Colon (tissue), 2 donors: ENCODE measurements around the gene SIGLEC8.
"Not testable (repeated sequence)": the region's sequence is repeated elsewhere in the genome, so short reads cannot be mapped to it uniquely, and the experiment has no call there.

Experiments used
- FAIRE-seq: peaks from 2 replicates; lab custom pipeline; 2012; peaks lifted over from hg19 to GRCh38; lab: Jason Lieb, UNC
- donor health status: control.
- donor health status: control.

Gene SIGLEC8

DNA sequence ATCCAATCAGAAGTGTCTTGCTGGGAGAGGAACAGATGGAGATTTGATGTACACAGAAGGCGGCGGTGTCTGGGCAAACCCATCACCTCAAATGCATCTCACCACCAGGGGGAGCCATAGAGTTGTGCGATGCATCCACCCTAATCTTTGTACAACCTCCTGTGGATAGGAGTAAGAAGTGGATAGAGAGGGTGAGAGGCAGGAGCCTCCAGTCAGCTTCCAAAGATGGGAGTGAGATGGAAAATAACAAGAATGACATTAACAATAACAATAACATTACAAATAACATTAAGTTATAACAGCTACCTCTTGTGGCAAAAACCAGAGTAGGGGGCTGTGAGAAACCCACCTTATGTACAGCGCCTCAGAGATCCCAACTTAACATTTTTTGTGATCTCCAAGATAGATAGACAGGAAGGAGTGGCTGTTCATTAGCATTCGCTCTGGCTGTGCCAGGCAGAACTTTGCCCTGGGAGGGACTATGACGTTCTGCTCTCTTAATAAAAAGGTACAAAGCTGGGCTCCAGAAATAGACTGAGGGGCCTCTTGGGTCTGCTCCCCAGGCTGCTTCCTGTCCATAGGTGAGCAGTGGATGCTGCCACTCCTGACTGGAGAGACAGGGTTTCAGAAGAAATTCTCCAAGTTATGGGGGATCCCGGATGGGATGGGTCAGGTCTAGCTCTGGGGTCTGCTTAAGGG, 14.9 kb upstream of the SIGLEC8 start:
- FAIRE-seq = no peak

DNA sequence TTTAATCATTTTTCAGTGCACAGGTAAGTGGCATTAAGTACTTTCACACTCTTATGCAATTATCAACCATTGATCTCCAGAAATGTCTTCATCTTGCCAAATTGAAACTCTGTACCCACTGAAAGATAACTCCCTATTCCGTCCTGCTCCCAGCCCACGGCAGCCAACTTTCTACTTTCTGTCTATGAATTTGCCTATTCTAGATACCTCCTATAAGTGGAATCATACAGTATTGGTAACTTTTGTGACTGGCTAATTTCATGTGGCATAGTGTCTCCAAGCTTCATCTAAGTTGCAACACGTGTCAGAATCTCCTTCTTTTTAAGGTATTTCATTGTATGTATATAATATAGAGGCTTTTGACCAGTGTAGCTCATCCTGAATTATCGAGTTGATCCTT, 14.4 kb upstream of the SIGLEC8 start:
- no peak for FAIRE-seq

DNA sequence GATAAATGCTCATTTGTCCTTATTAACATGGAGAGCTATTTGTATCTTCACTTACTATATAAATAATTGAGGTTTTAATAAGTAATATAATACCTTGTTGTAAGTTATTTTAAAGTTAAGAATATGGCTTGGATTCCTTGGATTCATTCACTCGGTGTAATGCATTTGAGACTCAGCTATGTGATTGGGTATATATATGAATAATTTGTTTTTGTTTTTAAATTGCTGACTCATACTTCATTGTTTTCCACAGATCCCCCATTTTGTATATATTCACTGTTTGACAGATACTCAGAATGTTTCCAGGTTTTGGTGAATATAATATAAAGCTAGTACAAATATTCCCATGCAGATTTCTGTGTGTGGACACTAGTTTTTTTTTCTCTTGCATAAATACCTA, 13.3 kb upstream of the SIGLEC8 start:
- no peak for FAIRE-seq

DNA sequence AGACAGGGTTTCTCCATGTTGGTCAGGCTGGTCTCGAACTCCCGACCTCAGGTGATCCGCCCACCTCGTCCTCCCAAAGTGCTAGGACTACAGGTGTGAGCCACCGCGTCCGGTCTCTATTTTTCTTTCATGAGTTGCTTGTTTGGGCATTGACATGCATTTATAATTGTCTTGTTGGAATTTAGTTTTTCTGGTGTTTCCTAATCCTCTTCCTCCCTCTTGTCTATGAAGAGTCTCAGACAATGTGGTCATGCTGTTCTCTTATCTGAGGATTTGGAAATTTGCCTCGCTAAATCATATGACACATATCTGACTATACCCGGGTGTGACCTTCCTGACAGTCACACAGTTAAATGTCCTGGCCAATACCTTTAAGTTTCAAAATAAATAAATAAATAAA, 12.7 kb upstream of the SIGLEC8 start:
- no peak for FAIRE-seq

DNA sequence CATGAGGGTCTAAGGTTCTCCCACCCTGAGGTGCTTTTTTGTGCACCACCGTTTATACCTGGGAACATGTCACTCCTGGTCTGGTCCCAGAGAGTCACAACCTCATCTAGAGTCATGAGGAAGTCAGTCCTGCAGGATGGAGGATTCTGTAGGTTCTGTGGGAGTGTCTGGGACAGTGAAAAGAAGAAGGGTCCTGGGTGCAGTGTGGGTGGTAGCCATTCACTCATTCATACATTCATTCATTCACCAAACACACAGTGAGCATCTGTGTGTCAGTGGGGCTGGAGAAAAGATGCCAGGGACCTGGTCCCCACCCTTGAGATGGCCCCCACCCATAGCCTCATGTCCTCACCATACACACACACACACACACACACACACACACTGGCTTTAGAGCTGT, 11.4 kb upstream of the SIGLEC8 start:
- FAIRE-seq = no peak

DNA sequence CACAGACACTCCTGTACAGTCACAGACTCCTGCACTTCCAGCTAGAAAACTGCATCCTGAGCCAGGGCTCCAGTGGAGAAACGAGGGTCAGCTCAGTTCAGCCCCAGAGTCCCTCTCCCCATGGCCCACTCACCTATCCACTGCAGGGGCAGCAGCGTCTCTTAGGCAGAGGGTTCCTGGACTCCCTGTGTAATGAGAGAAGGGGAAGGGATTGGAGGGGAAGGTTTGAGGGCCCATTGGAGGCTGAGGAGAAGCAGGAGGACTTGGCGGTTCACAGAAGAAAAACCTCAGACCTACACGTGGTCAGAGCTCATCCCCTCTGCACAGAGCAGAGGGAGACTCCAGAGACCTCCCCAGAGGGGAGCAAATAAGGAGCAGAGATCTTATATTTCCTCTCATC, 10.9 kb upstream of the SIGLEC8 start:
- no peak for FAIRE-seq

DNA sequence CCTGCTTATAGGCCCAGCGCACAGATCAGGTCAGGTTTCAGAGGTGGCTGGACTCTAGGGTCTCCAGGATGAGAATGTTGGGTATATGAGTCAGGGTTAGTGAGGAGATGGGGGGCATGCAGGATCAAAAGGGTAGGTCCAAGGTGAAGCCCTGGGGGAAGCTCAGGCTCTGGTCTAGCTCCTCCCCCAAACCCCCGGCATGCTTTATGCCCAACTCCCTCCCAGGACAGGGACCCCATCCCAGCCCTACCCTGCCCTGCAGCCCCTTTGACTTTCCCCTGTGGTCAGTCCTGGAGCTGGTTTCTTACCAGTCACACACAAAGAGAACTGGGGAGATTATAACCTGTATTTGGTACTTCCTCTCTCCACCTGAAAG, 10.3 kb upstream of the SIGLEC8 start:
- no peak for FAIRE-seq

DNA sequence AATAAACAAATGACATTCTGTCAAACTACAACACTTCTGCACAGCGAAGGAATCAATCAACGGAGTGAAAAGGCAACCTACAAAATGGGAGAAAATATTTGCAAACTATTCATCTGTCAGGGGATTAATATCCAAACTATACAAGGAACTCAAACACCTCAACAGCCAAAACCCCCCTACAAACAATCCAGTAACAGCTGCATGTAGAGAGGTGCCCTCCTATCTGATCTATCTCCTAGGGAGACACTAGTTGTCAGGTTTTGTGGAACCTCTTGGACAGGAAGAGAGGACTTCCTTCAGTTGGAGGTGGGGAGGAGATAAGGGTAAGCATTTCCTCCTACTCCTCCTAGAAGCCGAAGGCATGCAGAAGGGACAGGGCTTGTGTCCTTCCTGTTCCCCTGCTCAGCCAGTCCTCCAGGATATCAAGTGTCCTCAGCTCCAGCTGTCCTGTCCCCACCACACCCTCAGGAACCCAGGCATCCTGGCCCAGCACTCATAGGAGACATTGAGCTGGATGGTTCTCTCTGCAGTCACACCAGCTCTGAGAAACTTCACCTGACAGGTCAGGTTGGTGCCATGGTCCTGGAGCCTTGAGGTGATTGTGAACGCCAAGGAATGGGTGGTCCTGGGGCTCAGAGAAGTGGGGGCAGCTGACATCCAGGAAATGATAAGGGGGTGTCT, 9.8 kb upstream of the SIGLEC8 start:
- FAIRE-seq = no peak

DNA sequence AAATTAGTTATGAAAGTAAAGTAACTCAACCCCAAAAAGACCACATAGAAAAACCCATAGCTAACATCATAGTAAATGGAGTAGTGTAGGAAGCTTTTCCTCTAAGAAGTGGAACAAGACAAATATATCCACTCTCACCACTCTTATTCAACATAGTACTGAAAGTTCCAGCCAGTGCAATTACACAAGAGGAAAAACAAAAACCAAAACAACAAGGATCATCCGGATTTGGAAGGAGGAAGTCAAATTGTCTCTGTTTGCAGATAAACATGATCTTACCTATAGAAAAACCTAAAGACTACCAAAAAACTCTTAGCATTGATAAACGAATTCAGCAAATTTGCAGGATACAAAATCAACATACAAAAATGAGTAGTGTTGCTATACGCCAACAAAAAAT, 8.5 kb upstream of the SIGLEC8 start:
- FAIRE-seq = no peak

DNA sequence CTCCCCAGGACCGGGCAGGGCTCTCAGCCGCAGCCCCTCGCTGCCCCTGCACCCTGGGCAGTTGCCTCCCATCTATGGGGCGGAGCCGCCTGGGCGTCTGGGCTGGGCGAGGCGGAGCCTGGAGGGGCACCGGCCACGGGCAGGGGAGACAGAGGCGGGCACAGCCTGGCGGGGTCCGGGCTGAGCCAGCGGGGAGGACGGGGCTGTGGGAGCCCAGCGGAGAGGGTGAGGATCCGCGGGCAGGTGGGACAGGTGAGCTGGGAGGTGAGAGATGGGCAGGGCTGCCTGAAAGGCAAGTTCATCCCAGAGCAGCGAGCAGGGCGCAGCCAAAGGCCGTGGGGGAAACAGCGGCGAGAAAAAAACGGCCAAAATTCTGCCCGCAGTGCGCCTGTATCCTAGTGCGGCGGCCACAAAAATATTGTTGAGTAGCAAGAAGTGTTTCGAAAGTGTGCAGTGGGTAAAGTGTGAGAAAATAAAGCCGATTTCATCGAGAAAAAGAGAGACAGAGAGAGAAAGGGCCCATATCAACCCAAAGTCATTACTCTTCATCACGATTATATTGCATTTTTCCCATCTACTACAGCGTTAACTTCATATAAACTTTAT, 5.8 kb upstream of the SIGLEC8 start:
- not testable (repeated sequence) for FAIRE-seq

DNA sequence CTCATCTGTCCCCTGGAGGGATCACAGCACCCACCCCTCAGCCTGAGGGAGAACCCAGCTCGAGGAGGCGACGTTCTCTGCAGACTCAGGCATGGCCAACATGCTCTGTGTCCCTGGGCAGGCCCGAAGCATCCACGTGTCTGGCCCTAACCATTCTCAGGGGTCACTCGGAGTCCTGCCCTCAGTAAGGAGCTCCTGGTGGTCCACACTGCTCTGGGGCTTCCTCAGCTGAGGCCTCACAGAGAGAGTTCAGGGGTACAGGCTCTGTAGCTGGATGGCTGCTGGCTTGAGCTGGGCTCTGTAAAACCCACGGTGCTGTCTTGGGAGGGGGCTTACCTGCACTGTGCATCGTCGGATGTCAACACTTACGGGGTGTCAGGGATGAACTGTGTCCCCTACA, 4.4 kb upstream of the SIGLEC8 start:
- FAIRE-seq = no peak

DNA sequence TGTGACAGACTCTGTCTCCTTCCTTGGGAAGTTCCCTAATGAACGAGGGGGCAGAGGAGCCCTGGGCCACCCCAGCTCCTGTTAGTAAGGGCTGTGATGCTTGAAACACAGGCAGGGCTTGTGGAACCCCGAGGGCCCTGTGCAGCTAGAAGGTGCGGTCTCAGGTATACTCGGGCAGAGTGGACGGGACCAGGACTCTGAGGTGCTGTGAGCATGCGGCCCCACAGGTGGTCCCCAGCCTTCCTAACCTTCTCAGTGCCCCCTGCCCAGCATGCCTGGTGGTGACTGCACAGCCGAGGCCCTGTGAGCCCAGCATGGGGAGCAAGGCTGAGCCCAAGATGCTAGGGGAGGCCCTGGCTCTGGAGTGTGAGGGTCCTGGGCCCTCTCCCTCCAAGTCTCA, 4.0 kb upstream of the SIGLEC8 start:
- FAIRE-seq = no peak

DNA sequence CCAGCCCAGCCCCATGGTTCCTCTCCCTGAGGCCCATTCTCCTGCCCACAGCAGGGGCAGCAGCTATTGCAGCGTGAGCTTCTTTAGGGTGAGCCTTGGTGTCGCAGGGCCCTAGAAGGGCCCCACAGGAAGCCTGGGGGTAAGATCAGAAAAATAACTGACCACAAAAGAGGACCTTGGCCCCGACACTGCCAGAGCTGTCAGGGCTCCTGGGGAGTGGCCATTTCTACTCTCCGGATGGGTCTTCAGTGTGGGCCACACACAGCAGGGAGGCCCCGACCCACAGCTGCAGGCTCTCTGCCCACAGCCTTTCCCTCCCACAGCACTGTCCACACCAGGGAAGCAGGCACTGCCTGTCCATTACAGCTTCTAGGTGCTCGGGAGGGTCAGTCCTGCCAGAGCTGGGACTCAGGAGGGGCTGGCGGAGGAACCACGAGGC, 3.5 kb upstream of the SIGLEC8 start:
- no peak for FAIRE-seq

DNA sequence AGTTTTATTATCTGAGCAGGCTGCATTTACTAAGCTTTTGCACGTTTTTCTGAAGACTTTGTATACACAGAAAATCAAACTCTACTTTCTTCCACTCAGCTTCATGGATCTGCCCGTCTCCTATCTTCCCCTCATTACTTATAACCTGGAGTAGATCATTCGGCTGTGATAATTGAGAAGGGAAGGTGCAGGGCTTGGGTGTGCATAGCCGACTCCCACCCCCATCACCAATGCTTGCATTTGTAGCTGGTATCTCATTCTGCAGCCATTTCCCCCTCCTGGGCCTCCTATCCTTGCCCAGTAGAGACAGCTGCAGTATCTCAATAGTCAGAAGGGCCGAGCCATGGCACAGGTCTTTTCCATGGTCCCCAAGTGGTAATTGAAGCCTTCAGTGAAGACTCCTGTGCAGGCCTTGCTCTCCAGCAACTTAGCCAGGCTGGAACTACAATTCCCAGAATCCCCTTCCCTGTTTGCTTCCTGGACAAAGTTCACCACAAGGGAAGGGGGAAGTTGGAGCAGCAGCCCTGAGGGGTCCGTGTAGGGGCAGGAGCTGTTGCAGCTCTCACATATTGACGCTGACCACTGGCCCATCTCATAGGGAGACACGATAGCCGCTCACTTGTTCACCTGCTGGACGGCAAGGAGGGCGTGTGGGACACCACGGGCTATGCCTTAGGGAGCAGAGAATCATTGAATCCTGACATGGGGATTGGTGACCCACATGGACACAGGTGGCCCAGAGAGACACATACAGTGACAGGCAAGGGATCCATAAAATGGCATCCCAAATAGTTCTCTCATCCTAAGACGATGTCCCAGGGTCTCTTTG, 2.1 kb upstream of the SIGLEC8 start:
- FAIRE-seq = no peak

DNA sequence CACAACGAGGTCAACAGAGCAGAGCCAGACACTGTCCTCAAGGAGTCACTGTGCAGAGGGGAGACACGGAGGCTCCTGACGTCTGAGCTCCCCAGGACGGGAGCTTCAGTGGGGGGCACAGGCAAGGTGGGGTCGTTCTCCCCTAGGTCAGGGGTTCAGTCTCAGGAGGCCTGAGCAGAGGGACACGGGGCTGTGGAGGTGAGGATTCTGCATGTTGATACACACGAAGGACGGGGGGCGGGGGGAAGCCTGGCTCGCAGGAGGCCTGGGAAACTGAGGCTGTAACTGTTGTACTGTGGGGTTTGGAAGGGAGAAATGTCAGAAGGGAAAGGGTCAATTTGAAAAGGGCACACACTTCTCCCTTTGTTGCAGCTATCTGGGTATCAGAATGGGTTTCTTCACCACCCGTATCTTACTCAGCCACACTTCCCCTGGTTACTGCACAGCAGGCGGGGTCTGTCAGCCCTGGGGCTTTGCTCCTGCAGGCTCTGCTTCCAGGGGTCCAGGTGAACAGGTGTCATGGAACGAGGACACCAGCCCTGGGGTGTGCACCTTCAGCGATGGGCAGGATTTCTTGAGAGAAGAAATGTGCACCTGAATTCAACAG, 748 bp upstream of the SIGLEC8 start:
- FAIRE-seq = no peak

DNA sequence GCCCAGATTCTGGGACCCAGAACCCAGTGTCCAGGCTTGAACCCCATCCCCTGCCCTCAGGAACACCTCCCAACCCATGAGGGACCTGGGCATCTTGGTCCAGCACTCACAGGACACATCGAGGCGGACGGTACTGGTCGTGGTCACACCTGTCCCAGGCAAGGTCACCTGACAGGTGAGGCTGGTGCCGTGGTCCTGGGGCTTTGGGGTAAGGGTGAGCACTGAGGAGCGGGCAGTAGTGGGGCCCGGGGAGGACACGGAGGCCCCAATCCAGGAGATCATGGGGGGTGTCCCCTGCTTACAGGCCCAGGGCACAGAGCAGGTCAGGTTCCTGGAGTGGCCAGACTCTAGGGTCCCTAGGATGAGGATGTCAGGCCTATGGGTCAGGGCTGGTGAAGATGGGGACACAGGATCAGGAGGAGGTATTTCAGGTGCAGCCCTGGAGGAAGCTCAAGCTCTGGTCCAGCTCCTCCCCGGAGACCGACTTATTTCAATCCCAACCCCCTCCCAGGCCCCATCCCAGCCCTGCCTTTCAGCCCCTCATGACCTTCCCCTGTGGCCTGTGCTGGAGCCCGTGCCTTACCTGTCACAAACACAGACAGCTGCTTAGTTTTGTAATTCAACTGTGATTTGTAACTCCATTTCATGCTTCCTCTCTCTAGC, 772 bp downstream of the SIGLEC8 start:
- no peak for FAIRE-seq

DNA sequence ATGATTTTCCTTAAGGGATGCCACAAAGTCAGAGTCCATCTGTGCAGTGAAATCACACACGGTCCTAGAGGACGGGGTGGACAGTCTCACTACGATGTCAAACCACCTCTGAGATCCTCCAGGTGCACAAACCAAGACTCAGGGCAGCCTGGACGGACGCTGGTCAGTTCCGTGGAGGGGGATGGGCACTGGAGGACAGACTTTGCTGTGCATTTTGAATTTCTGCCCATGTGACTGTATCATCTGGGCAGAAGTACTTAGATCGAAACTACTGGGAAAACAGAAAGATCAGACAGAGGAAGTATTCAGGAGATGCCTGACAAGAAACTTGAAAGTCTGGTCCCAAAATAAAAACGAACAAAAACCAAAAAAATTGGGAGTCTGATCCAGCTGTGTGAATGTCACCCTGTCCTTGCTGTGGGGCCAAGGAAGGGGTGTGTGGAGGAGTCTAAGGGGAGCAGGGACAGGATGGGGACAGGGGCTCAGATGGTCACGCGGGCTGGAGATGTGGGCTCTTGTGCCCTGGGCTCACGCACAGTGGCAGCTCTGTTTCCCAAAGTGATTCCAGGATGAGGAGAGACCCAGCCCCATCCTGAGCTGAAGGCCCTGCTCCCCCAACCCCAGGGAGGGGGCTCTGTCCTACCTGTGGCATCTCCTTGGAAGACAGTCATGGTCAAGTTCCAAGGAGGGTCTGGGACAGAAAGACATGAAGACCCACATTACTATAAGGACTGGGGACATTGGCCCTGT, 1.5 kb downstream of the SIGLEC8 start:
- FAIRE-seq = no peak

DNA sequence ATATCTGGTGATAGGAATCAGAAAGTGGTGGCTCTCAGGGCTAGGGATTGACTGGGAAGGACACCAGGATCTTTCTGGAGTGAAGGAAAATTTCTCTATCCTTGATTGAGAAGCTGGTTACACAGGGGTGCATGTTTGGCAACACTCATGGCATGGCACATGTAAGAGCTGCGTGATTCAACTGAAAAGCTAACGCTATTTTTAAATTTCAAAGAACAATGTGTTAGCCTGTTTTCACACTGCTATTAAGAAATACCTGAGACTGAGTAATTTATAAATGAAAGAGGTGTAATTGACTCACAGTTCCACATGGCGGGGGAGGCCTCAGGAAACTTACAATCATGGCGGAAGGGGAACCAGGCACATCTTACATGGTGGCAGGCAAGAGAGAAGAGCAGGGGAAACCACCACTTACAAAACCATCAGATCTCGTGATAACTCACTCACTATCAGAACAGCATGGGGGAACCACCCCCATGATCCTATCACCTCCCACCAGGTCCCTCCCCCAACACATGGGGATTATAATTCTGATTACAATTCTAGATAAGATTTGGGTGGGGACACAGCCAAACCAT, 7.4 kb downstream of the SIGLEC8 start:
- FAIRE-seq = no peak

DNA sequence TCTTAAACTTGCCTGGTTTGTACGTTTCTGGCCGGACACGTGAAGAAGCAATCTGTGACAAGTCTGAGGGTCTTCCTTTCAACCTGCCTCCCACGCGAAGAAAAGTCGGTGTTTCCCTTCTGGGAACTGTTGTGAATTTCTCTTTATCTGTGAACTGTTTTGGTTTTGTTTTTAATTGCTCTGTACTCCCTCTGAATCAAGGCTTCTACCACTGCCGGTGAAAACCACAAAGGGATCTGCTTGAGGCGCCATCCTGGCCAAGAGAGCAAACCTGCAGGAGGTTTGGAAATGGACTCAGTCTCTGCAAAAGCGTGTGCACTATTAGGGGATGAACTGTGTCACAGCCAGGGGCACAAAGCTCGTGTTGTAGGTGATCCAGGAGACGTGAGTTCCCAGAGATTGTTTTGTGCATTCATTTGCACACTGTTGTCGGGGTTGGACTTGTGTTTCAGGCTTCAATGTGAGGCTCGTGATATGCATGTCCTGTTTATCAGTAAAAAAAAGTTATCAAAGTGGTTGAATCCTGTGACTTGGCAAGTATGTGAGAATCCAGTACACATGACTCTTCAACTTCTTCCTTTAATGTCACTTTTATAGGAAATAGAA, 9.7 kb downstream of the SIGLEC8 start:
- no peak for FAIRE-seq

DNA sequence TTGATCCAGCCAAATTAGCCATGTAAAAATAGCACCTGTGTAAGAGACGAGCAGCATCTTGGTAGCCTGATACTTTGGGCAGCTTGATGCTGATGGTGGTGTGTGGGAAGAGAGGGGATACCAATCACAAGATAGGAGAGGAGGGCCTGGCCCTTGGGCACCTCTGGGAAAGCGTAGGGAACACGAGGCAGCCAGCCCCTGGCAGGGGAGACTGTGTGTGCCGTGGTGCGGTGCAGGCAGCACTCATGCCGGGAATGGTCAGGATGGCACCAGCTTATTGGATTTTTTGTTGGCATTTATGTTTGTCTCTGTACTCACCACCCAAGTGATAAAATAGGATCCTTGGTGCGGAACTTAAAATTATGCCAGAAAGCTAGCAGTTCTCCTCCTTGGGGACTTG, 10.2 kb downstream of the SIGLEC8 start:
- FAIRE-seq = no peak
